K562 (cell line): ENCODE results near the gene KAZN. TPM values are rescaled to one million over a fixed set of nuclear protein-coding genes. Genes with fewer than 3 reads are reported as not detected.

Experiments used
- ARNT ChIP-seq, 2 experiments: fragments of 450-650 bp; IDR thresholded peaks; 2 replicates each; pipeline ENCODE4 v1.6.1; 2016; ENCODE audit warnings: mild to moderate bottlenecking in 1 of 2
- CEBPG ChIP-seq, 3 experiments: fragments of 200-800 bp in 1 of 3; sonication (Bioruptor generic) in 1 of 3; sonication (generic) in 1 of 3; formaldehyde crosslinking in 1 of 3; IDR thresholded peaks in 2 of 3; conservative IDR thresholded peaks in 1 of 3; 2 replicates each; pipeline versions ENCODE4 v1.6.1 to v1.8.0; 2016 to 2022; ENCODE audit warnings: missing compliant biosample characterization in 2 of 3, missing genetic modification characterization in 2 of 3, mild to moderate bottlenecking in 1 of 3, missing genetic modification reagents in 1 of 3
- FOXA3 ChIP-seq, 2 experiments: fragments of 450-650 bp in 1 of 2; sonication (generic) in 1 of 2; formaldehyde crosslinking; IDR thresholded peaks in 1 of 2; conservative IDR thresholded peaks in 1 of 2; 2 replicates each; pipeline versions ENCODE4 v1.4.0 to v1.8.0; 2020 to 2022; ENCODE audit warnings: mild to moderate bottlenecking in 2 of 2, missing genetic modification reagents in 1 of 2
- HCFC1 ChIP-seq: IDR thresholded peaks from 2 replicates; pipeline ENCODE4 v1.6.1; 2012; ENCODE audit warnings: low read depth, low read length, improper control_type of control experiment
- HNRNPL ChIP-seq: fragments of 200-400 bp; formaldehyde crosslinking; IDR thresholded peaks from 2 replicates; pipeline ENCODE4 v1.6.1; 2017; ENCODE audit warnings: low read depth, mild to moderate bottlenecking, low read length
- IFI16 ChIP-seq: fragments of 250-450 bp; sonication (Bioruptor Pico); IDR thresholded peaks from 2 replicates; pipeline ENCODE4 v2.1.2; 2022; ENCODE audit warnings: mild to moderate bottlenecking, inconsistent platforms
- MAZ ChIP-seq, 2 experiments: fragments of 450-650 bp in 1 of 2; sonication (generic) in 1 of 2; formaldehyde crosslinking; IDR thresholded peaks in 1 of 2; conservative IDR thresholded peaks in 1 of 2; 2 replicates each; pipeline versions ENCODE4 v1.4.0 to v1.5.0; 2020; ENCODE audit warnings: mild to moderate bottlenecking in 1 of 2, missing genetic modification reagents in 1 of 2
- NFE2 ChIP-seq: IDR thresholded peaks from 2 replicates; pipeline ENCODE4 v1.6.1; 2014; ENCODE audit warnings: antibody characterized with exemption, low read depth
- NFE2L1 ChIP-seq: fragments of 450-650 bp; IDR thresholded peaks from 2 replicates; pipeline ENCODE4 v1.6.1; 2016; ENCODE audit warnings: missing genetic modification characterization, low read depth, mild to moderate bottlenecking, missing compliant biosample characterization, moderate library complexity, borderline replicate concordance
- NR2C1 ChIP-seq, 2 experiments: fragments of 450-650 bp; IDR thresholded peaks; 2 replicates each; pipeline ENCODE4 v1.6.1; 2017; ENCODE audit warnings: mild to moderate bottlenecking in 2 of 2, antibody characterized with exemption in 1 of 2, inconsistent platforms in 1 of 2, missing compliant biosample characterization in 1 of 2, missing genetic modification characterization in 1 of 2
- TBL1XR1 ChIP-seq, 2 experiments: IDR thresholded peaks; 2 replicates each; pipeline ENCODE4 v1.6.1; 2012; ENCODE audit warnings: improper control_type of control experiment in 2 of 2, low read length in 2 of 2, mild to moderate bottlenecking in 1 of 2
- TCF3 ChIP-seq: sonication (generic); formaldehyde crosslinking; IDR thresholded peaks from 2 replicates; pipeline ENCODE4 v1.4.0; 2020; ENCODE audit warnings: mild to moderate bottlenecking, missing genetic modification reagents
- ZNF212 ChIP-seq: fragments of 450-650 bp; formaldehyde crosslinking; IDR thresholded peaks from 2 replicates; pipeline ENCODE4 v1.4.0; 2020; ENCODE audit warnings: mild to moderate bottlenecking
- ZNF347 ChIP-seq: fragments of 450-650 bp; formaldehyde crosslinking; IDR thresholded peaks from 2 replicates; pipeline ENCODE4 v1.4.0; 2020; ENCODE audit warnings: low read depth, mild to moderate bottlenecking, moderate library complexity
- ZNF354B ChIP-seq: fragments of 250-450 bp; sonication (Bioruptor Pico); IDR thresholded peaks from 2 replicates; pipeline ENCODE4 v1.4.0; 2020
- ZNF561 ChIP-seq: fragments of 450-650 bp; formaldehyde crosslinking; conservative IDR thresholded peaks from 2 replicates; pipeline ENCODE4 v1.4.0; 2020; ENCODE audit warnings: mild to moderate bottlenecking, moderate library complexity
- polyA plus RNA-seq, 8 experiments: library from polyadenylated mRNA; depleted of rRNA in 4 of 8; stranded (reverse) in 5 of 8; unstranded in 3 of 8; fragments of >200 nt; fragmentation: Nextera tagmentation in 2 of 8; fragmentation: Illumina TruSeq in 1 of 8; extraction: Ambion mirVana in 2 of 8; extraction: Trizol in 1 of 8; gene quantifications; 2 replicates each; pipeline versions ENCODE4 v1.2.1 to v1.2.3, GENCODE V29; 2011 to 2014; ENCODE audit warnings: inconsistent platforms in 1 of 8, missing spikeins in 1 of 8
- total RNA-seq, 7 experiments: library from RNA; depleted of rRNA in 6 of 7; stranded (reverse); fragments of >200 nt in 6 of 7; fragmentation: Illumina TruSeq in 2 of 7; extraction: Trizol in 2 of 7; gene quantifications; 2 replicates each; pipeline versions ENCODE4 v1.2.1 to v1.2.3, GENCODE V29; 2011 to 2021; ENCODE audit warnings: low replicate concordance in 1 of 7
- TF ChIP-seq, protein P1 (sequence below): sonication (generic); formaldehyde crosslinking; IDR thresholded peaks from 2 replicates; pipeline ENCODE4 v1.9.0; 2022; ENCODE audit warnings: mild to moderate bottlenecking, missing genetic modification reagents
- TF ChIP-seq, protein P2 (sequence below): sonication (generic); formaldehyde crosslinking; IDR thresholded peaks from 2 replicates; pipeline ENCODE4 v1.8.0; 2023; ENCODE audit warnings: mild to moderate bottlenecking, missing genetic modification reagents
- TF ChIP-seq, protein P3 (sequence below): fragments of 450-650 bp; IDR thresholded peaks from 2 replicates; pipeline ENCODE4 v1.6.1; 2014; ENCODE audit warnings: low read depth, mild to moderate bottlenecking, moderate library complexity, borderline replicate concordance

The KAZN gene
- total and polyA plus RNA-seq, 9 of the 15 experiments (the other 6 are each of a cell fraction or from before 2014, with no cell fraction given) = 2.1 to 21.6 (median 5.4) TPM

DNA sequence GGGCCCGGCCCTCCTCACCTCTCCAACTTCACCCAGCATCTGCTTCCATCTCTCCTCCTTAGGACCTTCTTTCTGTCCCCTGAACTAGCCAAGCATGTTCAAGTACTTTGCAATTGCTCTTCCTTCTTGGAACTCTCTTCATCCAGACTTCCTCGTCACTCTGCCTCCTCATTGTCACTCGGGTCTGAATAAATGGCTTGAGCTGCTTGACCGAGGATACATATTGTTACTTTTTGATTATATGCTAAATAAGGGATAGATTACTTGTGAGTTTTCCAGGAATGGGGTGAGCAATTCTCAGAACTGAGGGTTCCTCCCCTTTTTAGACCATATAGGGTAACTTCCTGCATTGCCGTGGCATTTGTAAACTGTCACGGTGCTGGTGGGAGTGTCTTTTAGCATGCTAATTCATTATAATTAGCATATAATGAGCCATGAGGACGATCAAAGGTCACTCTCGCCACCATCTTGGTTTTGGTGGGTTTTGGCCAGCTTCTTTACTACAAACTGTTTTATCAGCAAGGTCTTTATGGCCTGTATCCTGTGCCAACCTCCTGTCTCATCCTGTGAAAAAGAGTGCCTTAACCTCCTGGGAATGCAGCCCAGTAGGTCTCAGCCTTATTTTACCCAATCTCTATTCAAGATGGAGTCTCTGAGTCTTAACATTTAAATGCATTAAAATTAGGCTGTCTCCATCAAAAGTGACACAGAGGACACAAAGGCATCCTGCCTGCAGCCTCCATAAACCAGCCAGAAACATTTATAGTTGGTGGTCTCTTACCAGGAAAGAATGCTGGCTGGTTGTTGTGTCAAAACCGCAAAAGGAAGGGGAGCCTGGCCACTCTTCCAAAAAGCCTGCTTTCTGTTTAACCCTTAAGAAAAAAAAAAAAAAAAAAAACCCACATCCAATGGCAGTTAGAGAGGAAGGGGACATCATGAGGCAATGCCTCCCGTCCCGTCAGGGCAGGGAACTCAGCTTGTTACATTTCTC is 179.3 kb downstream of the KAZN start (continued):
- TF ChIP-seq HCFC1 (no peak), TBL1XR1 (IDR thresholded peaks at IDR 0.05; ENCODE audit: low read length in 2 of 2) (peak in 1 of 2 experiments; percentile 64; a peak in 1 of 4 replicates), NFE2 (no peak; the same call in 1 of the 2 replicates), TCF3 (CRISPR knock-in tag) (no peak; the same call in 1 of the 2 replicates), MAZ (CRISPR knock-in tag; conservative IDR thresholded peaks at IDR 0.05 in 1 of 2, IDR thresholded peaks at IDR 0.05 in 1 of 2) (peak; percentile 18 to 60; a peak in 3 of 4 replicates), ZNF212 (CRISPR knock-in tag) (no peak), NFE2L1 (tag) (peak; percentile 64), CEBPG (CRISPR knock-in tag; IDR thresholded peaks at IDR 0.05) (peak; percentile 33; the same call in 1 of the 2 replicates), CEBPG (tag; conservative IDR thresholded peaks at IDR 0.05 in 1 of 2, IDR thresholded peaks at IDR 0.05 in 1 of 2) (no peak), IFI16 (CRISPR knock-in tag) (no peak), ZNF347 (no peak), ZNF561 (no peak), ARNT (IDR thresholded peaks at IDR 0.05) (peak in 1 of 2 experiments; percentile 71; a peak in 2 of 4 replicates), HNRNPL (no peak), NR2C1 (IDR thresholded peaks at IDR 0.05) (peak; percentile 56), NR2C1 (tag; IDR thresholded peaks at IDR 0.05) (peak; percentile 93), FOXA3 (CRISPR knock-in tag; conservative IDR thresholded peaks at IDR 0.05 in 1 of 2, IDR thresholded peaks at IDR 0.05 in 1 of 2) (0 out of 4 replicates have a peak, but pooled peaks of 1 of the 2 experiments have one; percentile 18), ZNF354B (peak; percentile 61; the same call in 1 of the 2 replicates)
- TF ChIP-seq, protein P1, sequence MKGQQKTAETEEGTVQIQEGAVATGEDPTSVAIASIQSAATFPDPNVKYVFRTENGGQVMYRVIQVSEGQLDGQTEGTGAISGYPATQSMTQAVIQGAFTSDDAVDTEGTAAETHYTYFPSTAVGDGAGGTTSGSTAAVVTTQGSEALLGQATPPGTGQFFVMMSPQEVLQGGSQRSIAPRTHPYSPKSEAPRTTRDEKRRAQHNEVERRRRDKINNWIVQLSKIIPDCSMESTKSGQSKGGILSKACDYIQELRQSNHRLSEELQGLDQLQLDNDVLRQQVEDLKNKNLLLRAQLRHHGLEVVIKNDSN (CRISPR knock-in tag) = no peak
- TF ChIP-seq, protein P2, sequence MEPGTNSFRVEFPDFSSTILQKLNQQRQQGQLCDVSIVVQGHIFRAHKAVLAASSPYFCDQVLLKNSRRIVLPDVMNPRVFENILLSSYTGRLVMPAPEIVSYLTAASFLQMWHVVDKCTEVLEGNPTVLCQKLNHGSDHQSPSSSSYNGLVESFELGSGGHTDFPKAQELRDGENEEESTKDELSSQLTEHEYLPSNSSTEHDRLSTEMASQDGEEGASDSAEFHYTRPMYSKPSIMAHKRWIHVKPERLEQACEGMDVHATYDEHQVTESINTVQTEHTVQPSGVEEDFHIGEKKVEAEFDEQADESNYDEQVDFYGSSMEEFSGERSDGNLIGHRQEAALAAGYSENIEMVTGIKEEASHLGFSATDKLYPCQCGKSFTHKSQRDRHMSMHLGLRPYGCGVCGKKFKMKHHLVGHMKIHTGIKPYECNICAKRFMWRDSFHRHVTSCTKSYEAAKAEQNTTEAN = no peak
- TF ChIP-seq, protein P3, sequence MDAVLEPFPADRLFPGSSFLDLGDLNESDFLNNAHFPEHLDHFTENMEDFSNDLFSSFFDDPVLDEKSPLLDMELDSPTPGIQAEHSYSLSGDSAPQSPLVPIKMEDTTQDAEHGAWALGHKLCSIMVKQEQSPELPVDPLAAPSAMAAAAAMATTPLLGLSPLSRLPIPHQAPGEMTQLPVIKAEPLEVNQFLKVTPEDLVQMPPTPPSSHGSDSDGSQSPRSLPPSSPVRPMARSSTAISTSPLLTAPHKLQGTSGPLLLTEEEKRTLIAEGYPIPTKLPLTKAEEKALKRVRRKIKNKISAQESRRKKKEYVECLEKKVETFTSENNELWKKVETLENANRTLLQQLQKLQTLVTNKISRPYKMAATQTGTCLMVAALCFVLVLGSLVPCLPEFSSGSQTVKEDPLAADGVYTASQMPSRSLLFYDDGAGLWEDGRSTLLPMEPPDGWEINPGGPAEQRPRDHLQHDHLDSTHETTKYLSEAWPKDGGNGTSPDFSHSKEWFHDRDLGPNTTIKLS = peak; percentile 68; the same call in 1 of the 2 replicates
